GM19372 (cell line): ENCODE data around the gene R3HCC1L.
"Not testable (repeated sequence)": the region's sequence is repeated elsewhere in the genome, so short reads cannot be mapped to it uniquely, and the experiment has no call there.

Source experiments
- ATAC-seq: cut with Tn5 transposase; IDR thresholded peaks from one replicate; pipeline ENCODE4 v1.9.1; 2021; ENCODE audit warnings: mild to moderate bottlenecking, low read depth, moderate library complexity; ENCODE audit not compliant: unreplicated experiment

R3HCC1L gene

GRCh38 chr10:98128802-98129201 lies 5.7 kb upstream of the R3HCC1L start:
- ATAC-seq, result no peak

GRCh38 chr10:98131619-98132018 lies 2.8 kb upstream of the R3HCC1L start:
- ATAC-seq, result no peak

- peak; percentile 42 for ATAC-seq
Observed at GRCh38 chr10:98133075-98133752, 1.2 kb upstream of the R3HCC1L start.

GRCh38 chr10:98134117-98134430 lies 383 bp upstream of the R3HCC1L start:
- no peak for ATAC-seq

- no peak for ATAC-seq
Observed at GRCh38 chr10:98135222-98135899, 904 bp downstream of the R3HCC1L start.

- not testable (repeated sequence) for ATAC-seq
Observed at GRCh38 chr10:98136775-98137174, 2.3 kb downstream of the R3HCC1L start.

GRCh38 chr10:98138031-98138430 lies 3.6 kb downstream of the R3HCC1L start:
- no peak for ATAC-seq

- no peak for ATAC-seq
Observed at GRCh38 chr10:98139431-98139830, 5.0 kb downstream of the R3HCC1L start.

GRCh38 chr10:98141484-98142073 lies 7.1 kb downstream of the R3HCC1L start:
- no peak for ATAC-seq

- ATAC-seq, result no peak
Observed at GRCh38 chr10:98144985-98145384, 10.5 kb downstream of the R3HCC1L start.

- no peak for ATAC-seq
Observed at GRCh38 chr10:98149858-98150257, 15.4 kb downstream of the R3HCC1L start.

GRCh38 chr10:98150544-98150943 lies 16.1 kb downstream of the R3HCC1L start:
- no peak for ATAC-seq

- not testable (repeated sequence) for ATAC-seq
Observed at GRCh38 chr10:98152778-98153177, 18.3 kb downstream of the R3HCC1L start.

GRCh38 chr10:98153213-98153958 lies 18.9 kb downstream of the R3HCC1L start:
- not testable (repeated sequence) for ATAC-seq

GRCh38 chr10:98154076-98154475 lies 19.6 kb downstream of the R3HCC1L start:
- no peak for ATAC-seq

- no peak for ATAC-seq
Observed at GRCh38 chr10:98158576-98158975, 24.1 kb downstream of the R3HCC1L start.

- no peak for ATAC-seq
Observed at GRCh38 chr10:98163941-98164340, 29.5 kb downstream of the R3HCC1L start.

- ATAC-seq, result no peak
Observed at GRCh38 chr10:98167191-98167590, 32.7 kb downstream of the R3HCC1L start.

GRCh38 chr10:98168147-98168546 lies 33.7 kb downstream of the R3HCC1L start:
- ATAC-seq, result peak; percentile 55

- ATAC-seq, result no peak
Observed at GRCh38 chr10:98168766-98169165, 34.3 kb downstream of the R3HCC1L start.

- no peak for ATAC-seq
Observed at GRCh38 chr10:98169379-98169778, 34.9 kb downstream of the R3HCC1L start.
